SU-DHL-6 (cell line): ENCODE measurements around the gene MOSMO.

ENCODE experiments used
- EZH2phosphoT487 ChIP-seq: fragments of 200-600 bp; sonication (generic), shearing (Covaris generic); conservative IDR thresholded peaks from 2 replicates; pipeline ENCODE4 v1.6.1; 2018; ENCODE audit warnings: mild to moderate bottlenecking, antibody characterized with exemption, low read length, moderate library complexity, mixed read lengths
- TF ChIP-seq, protein P1 (sequence below): fragments of 200-600 bp; sonication (generic); IDR thresholded peaks from one replicate; pipeline ENCODE4 v1.5.1; 2017; ENCODE audit warnings: antibody characterized with exemption, mild to moderate bottlenecking, low read length, moderate library complexity; ENCODE audit not compliant: insufficient read depth, poor library complexity, severe bottlenecking

DNA sequence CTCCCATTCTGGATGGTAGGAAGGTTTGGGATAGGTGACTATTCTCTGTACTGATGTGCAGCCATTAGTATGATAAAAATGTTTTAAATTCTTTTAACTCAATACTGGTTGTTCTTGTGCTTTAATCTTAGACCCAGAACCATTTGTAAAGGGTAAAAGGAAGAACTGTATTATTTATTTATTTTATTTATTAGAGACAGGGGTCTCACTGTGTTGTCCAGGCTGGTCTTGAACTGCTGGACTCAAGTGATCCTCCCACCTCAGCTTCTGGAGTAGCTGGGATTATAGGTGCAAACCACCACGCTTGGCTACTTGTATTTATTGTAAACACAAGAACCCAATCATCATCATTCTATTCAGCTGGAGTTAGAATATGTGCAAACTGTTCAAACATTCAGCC is 2.2 kb upstream of the MOSMO start:
- TF ChIP-seq, protein P1, sequence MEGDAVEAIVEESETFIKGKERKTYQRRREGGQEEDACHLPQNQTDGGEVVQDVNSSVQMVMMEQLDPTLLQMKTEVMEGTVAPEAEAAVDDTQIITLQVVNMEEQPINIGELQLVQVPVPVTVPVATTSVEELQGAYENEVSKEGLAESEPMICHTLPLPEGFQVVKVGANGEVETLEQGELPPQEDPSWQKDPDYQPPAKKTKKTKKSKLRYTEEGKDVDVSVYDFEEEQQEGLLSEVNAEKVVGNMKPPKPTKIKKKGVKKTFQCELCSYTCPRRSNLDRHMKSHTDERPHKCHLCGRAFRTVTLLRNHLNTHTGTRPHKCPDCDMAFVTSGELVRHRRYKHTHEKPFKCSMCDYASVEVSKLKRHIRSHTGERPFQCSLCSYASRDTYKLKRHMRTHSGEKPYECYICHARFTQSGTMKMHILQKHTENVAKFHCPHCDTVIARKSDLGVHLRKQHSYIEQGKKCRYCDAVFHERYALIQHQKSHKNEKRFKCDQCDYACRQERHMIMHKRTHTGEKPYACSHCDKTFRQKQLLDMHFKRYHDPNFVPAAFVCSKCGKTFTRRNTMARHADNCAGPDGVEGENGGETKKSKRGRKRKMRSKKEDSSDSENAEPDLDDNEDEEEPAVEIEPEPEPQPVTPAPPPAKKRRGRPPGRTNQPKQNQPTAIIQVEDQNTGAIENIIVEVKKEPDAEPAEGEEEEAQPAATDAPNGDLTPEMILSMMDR: no peak
- no peak for TF ChIP-seq EZH2phosphoT487
